IMR-90 (cell line): Measurements from ENCODE around the gene RNF17. TPM values are rescaled to one million over a fixed set of nuclear protein-coding genes. Genes with fewer than 3 reads are reported as not detected.

ENCODE experiments used
- ATAC-seq: fragments of 200-7000 bp; cut with Tn5 transposase; 2 replicates; pipeline ENCODE4 v1.9.1; 2020; ENCODE audit warnings: low read depth, mild to moderate bottlenecking, moderate library complexity
- BruUV-seq: library from RNA; stranded (reverse); fragments of 400-500 nt; replicated peaks from 2 replicates; lab custom pipeline; 2021; lab: Mats Ljungman, UMichigan
- CTCF ChIA-PET: fragments of 300-600 bp; formaldehyde crosslinking; extraction: SDS; loops from one replicate; lab custom pipeline; 2021; ENCODE audit warnings: antibody characterized with exemption; lab: Yijun Ruan, JAX
- POLR2A ChIA-PET: fragments of 300-600 bp; sonication (Branson Sonifier 250); formaldehyde crosslinking; loops from one replicate; lab custom pipeline; 2022; ENCODE audit warnings: antibody characterized with exemption; ENCODE audit not compliant: unreplicated experiment; lab: Charles Lee
- DNase-seq: peaks from one replicate; pipeline ENCODE4 v3.0.0; 2013
- H2AFZ ChIP-seq: replicated peaks from 2 replicates; pipeline ENCODE3; 2013; ENCODE audit warnings: low read length, mild to moderate bottlenecking; ENCODE audit not compliant: poor library complexity
- H2AK5ac ChIP-seq: 2 replicates; pipeline ENCODE4 v1.6.1; 2013; ENCODE audit warnings: low read depth, low read length, inconsistent platforms
- H2AK9ac ChIP-seq: replicated peaks from 2 replicates; pipeline ENCODE3; 2013; ENCODE audit warnings: mild to moderate bottlenecking, low read depth, low read length, moderate library complexity; ENCODE audit not compliant: poor library complexity
- H2BK120ac ChIP-seq: 2 replicates; pipeline ENCODE4 v1.6.1; 2013; ENCODE audit warnings: low read depth, low read length, inconsistent platforms
- H2BK15ac ChIP-seq: 3 replicates; pipeline ENCODE4 v1.6.1; 2013; ENCODE audit warnings: low read depth, low read length, inconsistent platforms
- H2BK20ac ChIP-seq: 2 replicates; pipeline ENCODE4 v1.6.1; 2013; ENCODE audit warnings: low read depth, mild to moderate bottlenecking, inconsistent platforms, low read length, moderate library complexity
- H2BK5ac ChIP-seq: 2 replicates; pipeline ENCODE4 v1.6.1; 2013; ENCODE audit warnings: mild to moderate bottlenecking, low read depth, low read length, inconsistent platforms; ENCODE audit not compliant: poor library complexity, severe bottlenecking
- H3K14ac ChIP-seq: replicated peaks from 2 replicates; pipeline ENCODE4 v1.6.1; 2013; ENCODE audit warnings: low read depth, low read length, inconsistent platforms
- H3K18ac ChIP-seq: 2 replicates; pipeline ENCODE4 v1.6.1; 2013; ENCODE audit warnings: low read depth, low read length, control low read depth
- H3K23ac ChIP-seq: 2 replicates; pipeline ENCODE4 v1.6.1; 2013; ENCODE audit warnings: low read depth, low read length, inconsistent platforms
- H3K27ac ChIP-seq: 2 replicates; pipeline ENCODE4 v1.5.1; 2013; ENCODE audit warnings: mild to moderate bottlenecking, control low read depth, low read length; ENCODE audit not compliant: insufficient read depth
- H3K27me3 ChIP-seq: 2 replicates; pipeline ENCODE4 v1.6.1; 2013; ENCODE audit warnings: low read length; ENCODE audit not compliant: control insufficient read depth, insufficient read depth
- H3K36me3 ChIP-seq: 2 replicates; pipeline ENCODE4 v1.6.1; 2013; ENCODE audit warnings: low read length, mixed read lengths; ENCODE audit not compliant: control insufficient read depth, insufficient read depth
- H3K4ac ChIP-seq: 2 replicates; pipeline ENCODE4 v1.6.1; 2013; ENCODE audit warnings: low read depth, low read length, inconsistent platforms
- H3K4me1 ChIP-seq: 2 replicates; pipeline ENCODE4 v1.6.1; 2013; ENCODE audit warnings: low read length, mixed read lengths; ENCODE audit not compliant: control insufficient read depth, insufficient read depth
- H3K4me2 ChIP-seq: 2 replicates; pipeline ENCODE4 v1.6.1; 2013; ENCODE audit warnings: low read depth, mild to moderate bottlenecking, control low read depth, low read length, moderate library complexity
- H3K4me3 ChIP-seq: 2 replicates; pipeline ENCODE4 v1.5.1; 2013; ENCODE audit warnings: low read depth, mild to moderate bottlenecking, control low read depth, low read length, moderate library complexity; ENCODE audit not compliant: insufficient read depth
- H3K56ac ChIP-seq: 2 replicates; pipeline ENCODE4 v1.6.1; 2013; ENCODE audit warnings: low read length, inconsistent platforms; ENCODE audit not compliant: insufficient read depth; ENCODE audit errors: extremely low read depth
- H3K79me1 ChIP-seq, 2 experiments: 2 replicates each; pipeline ENCODE4 v1.6.1; 2013; ENCODE audit warnings: low read length in 2 of 2, inconsistent platforms in 1 of 2, low read depth in 1 of 2
- H3K9ac ChIP-seq: 2 replicates; pipeline ENCODE4 v1.6.1; 2013; ENCODE audit warnings: low read depth, low read length, control low read depth
- H3K9me1 ChIP-seq: 2 replicates; pipeline ENCODE4 v1.6.1; 2013; ENCODE audit warnings: low read length, inconsistent platforms; ENCODE audit not compliant: insufficient read depth
- H3K9me3 ChIP-seq: 2 replicates; pipeline ENCODE4 v1.6.1; 2013; ENCODE audit warnings: low read length; ENCODE audit not compliant: control insufficient read depth, insufficient read depth
- H4K20me1 ChIP-seq: 2 replicates; pipeline ENCODE4 v1.6.1; 2013; ENCODE audit warnings: low read length, inconsistent platforms; ENCODE audit not compliant: insufficient read depth
- H4K5ac ChIP-seq: 2 replicates; pipeline ENCODE4 v1.6.1; 2013; ENCODE audit warnings: mild to moderate bottlenecking, low read depth, low read length, control low read depth
- H4K8ac ChIP-seq, 2 experiments: 2 replicates each; pipeline ENCODE4 v1.6.1; 2013; ENCODE audit warnings: low read depth in 2 of 2, low read length in 2 of 2, control low read depth in 1 of 2, inconsistent platforms in 1 of 2
- H4K91ac ChIP-seq: 2 replicates; pipeline ENCODE4 v1.6.1; 2013; ENCODE audit warnings: low read depth, low read length, inconsistent platforms; ENCODE audit not compliant: insufficient read depth
- FOS ChIP-seq: fragments of 150-350 bp; IDR thresholded peaks from 2 replicates; pipeline ENCODE4 v1.6.1; 2016; ENCODE audit warnings: low read depth, low read length
- MAZ ChIP-seq: IDR thresholded peaks from 2 replicates; pipeline ENCODE4 v1.6.1; 2012; ENCODE audit warnings: low read depth, mild to moderate bottlenecking, low read length, improper control_type of control experiment, moderate library complexity, borderline replicate concordance
- MXI1 ChIP-seq: IDR thresholded peaks from 2 replicates; pipeline ENCODE4 v1.6.1; 2012; ENCODE audit warnings: low read depth, mild to moderate bottlenecking, low read length, moderate library complexity, borderline replicate concordance
- NFE2L2 ChIP-seq: fragments of 150-350 bp; IDR thresholded peaks from 2 replicates; pipeline ENCODE4 v1.6.1; 2016; ENCODE audit warnings: low read depth, mild to moderate bottlenecking, low read length
- RFX5 ChIP-seq: IDR thresholded peaks from 2 replicates; pipeline ENCODE4 v1.8.0; 2012; ENCODE audit warnings: low read depth, mild to moderate bottlenecking, low read length, moderate library complexity
- SMC3 ChIP-seq: fragments of 150-350 bp; IDR thresholded peaks from 2 replicates; pipeline ENCODE4 v1.6.1; 2016; ENCODE audit warnings: low read depth, mild to moderate bottlenecking, antibody characterized with exemption, low read length, moderate library complexity
- USF2 ChIP-seq: fragments of 150-350 bp; IDR thresholded peaks from 2 replicates; pipeline ENCODE4 v1.6.1; 2017; ENCODE audit warnings: mild to moderate bottlenecking, antibody characterized with exemption, low read length, low read depth
- WGBS, 2 experiments: methylation state at CpG; one replicate each; pipeline versions ENCODE4 v1.1.5 to v1.1.7; 2013; ENCODE audit warnings: missing lambda C conversion rate in 2 of 2; ENCODE audit not compliant: insufficient read length in 1 of 2; ENCODE audit errors: extremely low coverage in 2 of 2; 5-methylcytosine and 5-hydroxymethylcytosine counted together
- dilution Hi-C: fragments of 300-500 bp; cut with HindIII; formaldehyde crosslinking; loops from one replicate; pipeline ENCODE4 v1.14.3; 2018; ENCODE audit warnings: low sequenced_read_pairs; ENCODE audit not compliant: unreplicated experiment
- in situ Hi-C: fragments of 300-500 bp; cut with MboI; formaldehyde crosslinking; loops from 3 replicates; pipeline ENCODE4 v1.14.3; 2019; ENCODE audit warnings: low sequenced_read_pairs, inconsistent platforms, mixed read lengths
- intact Hi-C: fragments of 100-400 bp; cut with micrococcal nuclease; formaldehyde crosslinking; loops from 2 replicates; pipeline ENCODE4 v1.10.0; 2022
- polyA plus RNA-seq, 3 experiments: library from polyadenylated mRNA; depleted of rRNA; stranded (reverse); fragments of >200 nt; gene quantifications; 2 replicates each; pipeline ENCODE4 v1.2.3, GENCODE V29; 2012; ENCODE audit warnings: low replicate concordance in 1 of 3
- total RNA-seq: library from RNA; depleted of rRNA; stranded (reverse); fragments of >200 nt; gene quantifications from 2 replicates; pipeline ENCODE4 v1.2.3, GENCODE V29; 2012
- TF ChIP-seq, protein P1 (sequence below): fragments of 150-350 bp; IDR thresholded peaks from 2 replicates; pipeline ENCODE4 v1.6.1; 2016; ENCODE audit warnings: low read depth, mild to moderate bottlenecking, low read length, moderate library complexity, borderline replicate concordance

Gene RNF17
- total and polyA plus RNA-seq, 2 of the 4 experiments (the other 2 are of a cell fraction): 0.03 to 0.18 TPM

- dilution Hi-C loops: no loop called here
- BruUV-seq: no TSS peak
These were observed 130.5 kb downstream of the RNF17 start for GRCh38 chr13:24894277-24894971.

More at GRCh38 chr13:24894277-24894971, 130.5 kb downstream of the RNF17 start:
- Histone ChIP-seq H3K4ac (no peak overlapping the region), H2BK15ac (no peak overlapping the region), H3K14ac (no peak overlapping the region), H3K23ac (no peak overlapping the region), H4K91ac (no peak overlapping the region), H3K27me3 (no peaks in the 10 kb centered on the region), H4K5ac (no peak overlapping the region), H2AK5ac (no peak overlapping the region), H3K9me1 (0 out of 2 replicates have a peak, but pooled peaks cover 3% of the 10 kb centered on the region), H3K4me1 (no peaks in the 10 kb centered on the region), H2AFZ (no peak overlapping the region), H3K9ac (no peak overlapping the region), H3K4me2 (no peak overlapping the region), H4K8ac (no peak overlapping the region), H2BK5ac (no peak overlapping the region), H4K20me1 (no peaks in the 10 kb centered on the region), H3K36me3 (peaks cover 19% of the 10 kb centered on the region), H2AK9ac (no peak overlapping the region), H3K18ac (no peak overlapping the region), H3K79me1 (peaks cover 0 to 3% of the 10 kb centered on the region in 2 experiments; a peak in 1 of 4 replicates), H2BK120ac (no peak overlapping the region), H3K56ac (no peak overlapping the region), H3K27ac (no peak overlapping the region), H2BK20ac (no peak overlapping the region), H3K4me3 (no peak overlapping the region), H3K9me3 (no peaks in the 10 kb centered on the region)
- TF ChIP-seq MAZ: no peak
- no peak for TF ChIP-seq USF2
- no peak for TF ChIP-seq MXI1
- TF ChIP-seq, protein P1, sequence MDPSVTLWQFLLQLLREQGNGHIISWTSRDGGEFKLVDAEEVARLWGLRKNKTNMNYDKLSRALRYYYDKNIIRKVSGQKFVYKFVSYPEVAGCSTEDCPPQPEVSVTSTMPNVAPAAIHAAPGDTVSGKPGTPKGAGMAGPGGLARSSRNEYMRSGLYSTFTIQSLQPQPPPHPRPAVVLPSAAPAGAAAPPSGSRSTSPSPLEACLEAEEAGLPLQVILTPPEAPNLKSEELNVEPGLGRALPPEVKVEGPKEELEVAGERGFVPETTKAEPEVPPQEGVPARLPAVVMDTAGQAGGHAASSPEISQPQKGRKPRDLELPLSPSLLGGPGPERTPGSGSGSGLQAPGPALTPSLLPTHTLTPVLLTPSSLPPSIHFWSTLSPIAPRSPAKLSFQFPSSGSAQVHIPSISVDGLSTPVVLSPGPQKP: no peak
- TF ChIP-seq SMC3: no peak
- TF ChIP-seq RFX5: no peak
- no peak for TF ChIP-seq FOS
- TF ChIP-seq NFE2L2: no peak
- ChIA-PET POLR2A (no interaction called here), CTCF (no interaction called here)
- 81% methylated on average over 12 of the region's 29 CpGs; no CpG with 5 or more reads in 1 of the 2 experiments for WGBS, 2 experiments
- in situ Hi-C loops (no loop called here), intact Hi-C loops (no loop called here)
- no peak for ATAC-seq
- no peak for DNase-seq
